ENCODE measurements around the gene ZNF107. TPM values are rescaled to one million over a fixed set of nuclear protein-coding genes. Genes with fewer than 3 reads are reported as not detected.

The ZNF107 gene
- total RNA-seq, 4 donors from 2014 or later = 3.6 to 61.9 (median 7.8) TPM

GRCh38 chr7:64639267-64640001 lies 26.5 kb upstream of the ZNF107 start:
- Histone ChIP-seq H3K36me3 (no peaks in the 10 kb centered on the region), H3K27ac (no peak overlapping the region), H3K27me3 (no peaks in the 10 kb centered on the region), H3K4me3 (no peak overlapping the region), H3K9me3 (no peaks in the 10 kb centered on the region), H3K4me1 (no peaks in the 10 kb centered on the region)
- no peak for TF ChIP-seq POLR2A (IDR thresholded peaks at IDR 0.05)
- no peak for TF ChIP-seq CTCF (IDR thresholded peaks at IDR 0.05)
- peak in 1 of 3 donors; percentile 45 for DNase-seq

- Histone ChIP-seq H3K27ac (no peak overlapping the region), H3K9me3 (no peaks in the 10 kb centered on the region), H3K4me3 (no peak overlapping the region), H3K27me3 (no peaks in the 10 kb centered on the region), H3K4me1 (no peaks in the 10 kb centered on the region), H3K36me3 (no peaks in the 10 kb centered on the region)
- TF ChIP-seq CTCF (IDR thresholded peaks at IDR 0.05) (no peak), POLR2A (IDR thresholded peaks at IDR 0.05) (no peak)
- no peak for DNase-seq
These were observed 25.4 kb upstream of the ZNF107 start for GRCh38 chr7:64640504-64640903.

DNA sequence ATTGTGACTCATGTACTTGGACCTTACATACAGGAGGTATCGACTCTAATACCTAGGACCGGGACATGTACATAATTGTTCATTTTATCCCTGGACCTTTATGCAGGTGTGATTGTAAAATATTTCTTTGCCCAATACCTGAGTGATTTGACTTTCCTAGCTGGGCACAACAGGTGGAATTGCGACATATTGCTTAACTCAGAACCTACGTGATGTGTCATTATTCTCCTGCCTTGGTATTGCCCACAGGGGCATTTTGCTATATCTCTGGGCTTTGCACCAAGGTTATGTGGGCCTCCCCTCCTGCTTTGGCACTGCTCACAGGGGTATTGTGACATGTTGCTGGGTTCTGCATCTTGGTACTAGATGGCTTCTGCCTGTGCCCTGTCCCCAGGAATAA lies 23.9 kb upstream of the ZNF107 start:
- Histone ChIP-seq H3K9me3 (no peaks in the 10 kb centered on the region), H3K36me3 (no peaks in the 10 kb centered on the region), H3K4me3 (no peak overlapping the region), H3K27ac (no peak overlapping the region), H3K27me3 (no peaks in the 10 kb centered on the region), H3K4me1 (no peaks in the 10 kb centered on the region)
- TF ChIP-seq CTCF (IDR thresholded peaks at IDR 0.05) = no peak
- TF ChIP-seq POLR2A (IDR thresholded peaks at IDR 0.05) = no peak
- no peak for DNase-seq

DNA sequence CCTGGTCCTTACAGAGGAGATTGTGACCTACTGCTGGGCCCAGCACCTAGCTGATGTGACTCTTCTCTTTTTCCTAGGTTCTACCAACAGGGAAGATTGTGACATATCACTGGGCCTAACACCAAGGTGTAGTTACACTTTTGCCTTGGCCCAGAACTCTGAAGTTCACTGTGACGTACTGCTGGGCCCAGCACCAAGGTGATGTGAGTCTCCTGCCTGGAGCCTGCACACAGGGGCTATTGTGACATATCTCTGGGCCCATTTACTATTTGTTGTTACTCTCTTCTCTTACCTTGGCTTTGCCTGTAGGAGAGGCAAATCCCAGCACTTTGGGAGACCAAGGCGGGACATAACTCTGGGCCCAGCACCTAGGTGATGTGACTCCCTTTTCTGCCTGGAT lies 23.1 kb upstream of the ZNF107 start:
- Histone ChIP-seq H3K9me3 (no peaks in the 10 kb centered on the region), H3K27ac (no peak overlapping the region), H3K4me3 (no peak overlapping the region), H3K27me3 (no peaks in the 10 kb centered on the region), H3K36me3 (no peaks in the 10 kb centered on the region), H3K4me1 (no peaks in the 10 kb centered on the region)
- DNase-seq = no peak
- TF ChIP-seq POLR2A (IDR thresholded peaks at IDR 0.05) = no peak
- TF ChIP-seq CTCF (IDR thresholded peaks at IDR 0.05) = no peak

DNA sequence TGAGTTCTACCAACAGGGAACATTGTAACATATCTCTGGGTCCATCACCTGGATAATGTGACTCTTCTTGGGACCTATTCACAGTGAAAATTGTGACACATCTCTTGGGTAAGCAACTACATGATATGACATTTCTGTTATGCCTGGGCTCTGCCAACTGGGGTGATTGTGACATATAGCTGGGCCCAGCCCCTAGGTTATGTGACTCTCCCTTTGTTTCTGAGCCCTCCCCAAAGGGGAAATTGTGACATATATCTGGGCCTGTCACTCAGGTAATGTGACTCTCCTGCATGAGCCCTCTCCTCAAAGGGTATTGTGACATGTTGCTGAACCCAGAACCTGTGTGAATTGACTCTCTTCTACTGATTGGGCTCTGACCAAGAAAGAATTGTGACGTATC lies 22.4 kb upstream of the ZNF107 start:
- no peak overlapping the region for H3K27ac ChIP-seq
- TF ChIP-seq CTCF (IDR thresholded peaks at IDR 0.05) (no peak), POLR2A (IDR thresholded peaks at IDR 0.05) (no peak)

More for the DNA sequence above, 22.4 kb upstream of the ZNF107 start:
- Histone ChIP-seq H3K9me3 (no peaks in the 10 kb centered on the region), H3K4me1 (no peaks in the 10 kb centered on the region), H3K36me3 (no peaks in the 10 kb centered on the region), H3K27me3 (no peaks in the 10 kb centered on the region), H3K4me3 (no peak overlapping the region)
- no peak for DNase-seq
